GM21529 (cell line): ENCODE data around the gene CALML3.

Source experiments
- ATAC-seq: cut with Tn5 transposase; IDR thresholded peaks from one replicate; pipeline ENCODE4 v1.9.1; 2021; ENCODE audit not compliant: unreplicated experiment

The CALML3 gene

GRCh38 chr10:5538446-5538845 lies 13.7 kb downstream of the CALML3 start:
- no peak for ATAC-seq

- ATAC-seq: no peak
Observed at GRCh38 chr10:5538892-5539651, 14.3 kb downstream of the CALML3 start.

GRCh38 chr10:5540080-5540479 lies 15.3 kb downstream of the CALML3 start:
- no peak for ATAC-seq

GRCh38 chr10:5540891-5541290 lies 16.1 kb downstream of the CALML3 start:
- no peak for ATAC-seq

GRCh38 chr10:5542100-5542499 lies 17.3 kb downstream of the CALML3 start:
- no peak for ATAC-seq

GRCh38 chr10:5543623-5544022 lies 18.9 kb downstream of the CALML3 start:
- ATAC-seq: no peak

GRCh38 chr10:5544216-5544805 lies 19.6 kb downstream of the CALML3 start:
- no peak for ATAC-seq

GRCh38 chr10:5545011-5545410 lies 20.2 kb downstream of the CALML3 start:
- ATAC-seq: no peak

GRCh38 chr10:5545426-5545777 lies 20.6 kb downstream of the CALML3 start:
- no peak for ATAC-seq

GRCh38 chr10:5545778-5546710 lies 21.3 kb downstream of the CALML3 start:
- ATAC-seq: no peak

- no peak for ATAC-seq
Observed at GRCh38 chr10:5546891-5547680, 22.3 kb downstream of the CALML3 start.

GRCh38 chr10:5547681-5547930 lies 22.8 kb downstream of the CALML3 start:
- ATAC-seq: no peak

- ATAC-seq: no peak
Observed at GRCh38 chr10:5547931-5548660, 23.3 kb downstream of the CALML3 start.

GRCh38 chr10:5549462-5550249 lies 24.9 kb downstream of the CALML3 start:
- no peak for ATAC-seq

- no peak for ATAC-seq
Observed at GRCh38 chr10:5550250-5550545, 25.4 kb downstream of the CALML3 start.

- ATAC-seq: no peak
Observed at GRCh38 chr10:5550621-5551530, 26.1 kb downstream of the CALML3 start.

GRCh38 chr10:5551531-5552375 lies 27.0 kb downstream of the CALML3 start:
- no peak for ATAC-seq
